ENCODE results near the gene DMD.
A peak's percentile ranks its signal among the peaks of the same experiment; 100 is the strongest.
"Not testable (repeated sequence)": the region's sequence is repeated elsewhere in the genome, so short reads cannot be mapped to it uniquely, and the experiment has no call there.

Gene DMD

GRCh38 chrX:32592786-32593185 lies 618.6 kb downstream of the DMD start:
- no peak for DNase-seq

GRCh38 chrX:32591589-32591988 lies 619.8 kb downstream of the DMD start:
- DNase-seq: no peak

GRCh38 chrX:32582729-32583128 lies 628.6 kb downstream of the DMD start:
- DNase-seq: no peak

- no peak for DNase-seq
Observed at GRCh38 chrX:32576885-32577284, 634.5 kb downstream of the DMD start.

GRCh38 chrX:32572644-32573043 lies 638.7 kb downstream of the DMD start:
- DNase-seq: no peak

- no peak for DNase-seq
Observed at GRCh38 chrX:32571579-32571978, 639.8 kb downstream of the DMD start.

GRCh38 chrX:32562261-32562660 lies 649.1 kb downstream of the DMD start:
- DNase-seq: no peak

- no peak for DNase-seq
Observed at GRCh38 chrX:32545101-32545500, 666.2 kb downstream of the DMD start.

- no peak for DNase-seq
Observed at GRCh38 chrX:32538554-32538953, 672.8 kb downstream of the DMD start.

- DNase-seq: peak; percentile 57
Observed at GRCh38 chrX:32533848-32534247, 677.5 kb downstream of the DMD start.

GRCh38 chrX:32532262-32532661 lies 679.1 kb downstream of the DMD start:
- DNase-seq: no peak

GRCh38 chrX:32530802-32531403 lies 680.4 kb downstream of the DMD start:
- peak; percentile 54 for DNase-seq

GRCh38 chrX:32528451-32528850 lies 682.9 kb downstream of the DMD start:
- not testable (repeated sequence) for DNase-seq

GRCh38 chrX:32525234-32525633 lies 686.1 kb downstream of the DMD start:
- no peak for DNase-seq

- no peak for DNase-seq
Observed at GRCh38 chrX:32524385-32524784, 687.0 kb downstream of the DMD start.

- DNase-seq: no peak
Observed at GRCh38 chrX:32520789-32521188, 690.6 kb downstream of the DMD start.

GRCh38 chrX:32514986-32515385 lies 696.4 kb downstream of the DMD start:
- DNase-seq: peak; percentile 8

- no peak for DNase-seq
Observed at GRCh38 chrX:32501606-32502005, 709.7 kb downstream of the DMD start.

GRCh38 chrX:32496671-32497070 lies 714.7 kb downstream of the DMD start:
- DNase-seq: no peak

GRCh38 chrX:32495855-32496254 lies 715.5 kb downstream of the DMD start:
- DNase-seq: no peak

- DNase-seq: no peak
Observed at GRCh38 chrX:32489125-32489524, 722.2 kb downstream of the DMD start.

GRCh38 chrX:32483534-32484136 lies 727.7 kb downstream of the DMD start:
- peak; percentile 2 for DNase-seq

GRCh38 chrX:32480019-32480418 lies 731.3 kb downstream of the DMD start:
- peak; percentile 0 for DNase-seq

- DNase-seq: no peak
Observed at GRCh38 chrX:32472364-32472763, 739.0 kb downstream of the DMD start.

GRCh38 chrX:32455704-32456103 lies 755.6 kb downstream of the DMD start:
- no peak for DNase-seq
